Measurements from ENCODE around the gene SLC7A14.
A peak's percentile ranks its signal among the peaks of the same experiment; 100 is the strongest.

SLC7A14 gene

GRCh38 chr3:170424879-170425278, 161.0 kb downstream of the SLC7A14 start:
- no peak for TF ChIP-seq Cebpa-rat (IDR thresholded peaks at IDR 0.05)
- H3K4me3 ChIP-seq: no peak overlapping the region
- H3K27me3 ChIP-seq: peaks cover 10% of the 10 kb centered on the region
- 0 out of 2 replicates have a peak, but pooled peaks cover under 1% of the 10 kb centered on the region for H4K20me1 ChIP-seq
- H3K4me2 ChIP-seq: no peak overlapping the region
- no peak overlapping the region for H3K9ac ChIP-seq
- no peak overlapping the region for H3K27ac ChIP-seq
- H3K9me3 ChIP-seq: peaks cover 4% of the 10 kb centered on the region
- peaks cover 18% of the 10 kb centered on the region for H3K4me1 ChIP-seq
- no peaks in the 10 kb centered on the region for H3K36me3 ChIP-seq

- TF ChIP-seq Cebpa-rat (IDR thresholded peaks at IDR 0.05): no peak
- Histone ChIP-seq H3K27ac (no peak overlapping the region), H3K27me3 (peaks cover 28% of the 10 kb centered on the region), H3K4me3 (no peak overlapping the region), H3K36me3 (no peaks in the 10 kb centered on the region), H3K9me3 (peaks cover 21% of the 10 kb centered on the region), H3K9ac (no peak overlapping the region), H4K20me1 (peaks cover 17% of the 10 kb centered on the region; the same call in 1 of the 2 replicates), H3K4me1 (peaks cover 16% of the 10 kb centered on the region; the same call in 1 of the 2 replicates), H3K4me2 (no peak overlapping the region)
Measured at GRCh38 chr3:170423001-170423615, 162.8 kb downstream of the SLC7A14 start.

GRCh38 chr3:170421758-170422157, 164.1 kb downstream of the SLC7A14 start:
- Histone ChIP-seq H3K9ac (no peak overlapping the region), H3K36me3 (no peaks in the 10 kb centered on the region), H3K27ac (no peak overlapping the region), H3K4me2 (no peak overlapping the region), H3K4me3 (no peak overlapping the region), H3K27me3 (peaks cover 40% of the 10 kb centered on the region), H3K9me3 (peaks cover 21% of the 10 kb centered on the region), H3K4me1 (peaks cover 16% of the 10 kb centered on the region; the same call in 1 of the 2 replicates), H4K20me1 (peaks cover 17% of the 10 kb centered on the region; the same call in 1 of the 2 replicates)
- no peak for TF ChIP-seq Cebpa-rat (IDR thresholded peaks at IDR 0.05)

- Histone ChIP-seq H3K27me3 (peaks cover 40% of the 10 kb centered on the region), H3K27ac (no peak overlapping the region), H3K4me3 (no peak overlapping the region), H3K9ac (no peak overlapping the region), H4K20me1 (peaks cover 17% of the 10 kb centered on the region; the same call in 1 of the 2 replicates), H3K4me1 (peaks cover 16% of the 10 kb centered on the region; the same call in 1 of the 2 replicates), H3K36me3 (no peaks in the 10 kb centered on the region), H3K4me2 (no peak overlapping the region), H3K9me3 (peaks cover 21% of the 10 kb centered on the region)
- TF ChIP-seq Cebpa-rat (IDR thresholded peaks at IDR 0.05): no peak
Measured at GRCh38 chr3:170421111-170421641, 164.7 kb downstream of the SLC7A14 start.

GRCh38 chr3:170420307-170420821, 165.5 kb downstream of the SLC7A14 start:
- H3K9ac ChIP-seq: no peak overlapping the region
- H3K27ac ChIP-seq: no peak overlapping the region
- H3K4me1 ChIP-seq: peaks cover 16% of the 10 kb centered on the region; the same call in 1 of the 2 replicates
- no peak overlapping the region for H3K4me3 ChIP-seq
- H3K9me3 ChIP-seq: peaks cover 21% of the 10 kb centered on the region
- no peak overlapping the region for H3K4me2 ChIP-seq
- H3K36me3 ChIP-seq: no peaks in the 10 kb centered on the region
- H4K20me1 ChIP-seq: peaks cover 17% of the 10 kb centered on the region; the same call in 1 of the 2 replicates
- H3K27me3 ChIP-seq: peaks cover 40% of the 10 kb centered on the region
- no peak for TF ChIP-seq Cebpa-rat (IDR thresholded peaks at IDR 0.05)

GRCh38 chr3:170419557-170420087, 166.3 kb downstream of the SLC7A14 start:
- H3K9ac ChIP-seq: no peak overlapping the region
- peaks cover 40% of the 10 kb centered on the region for H3K27me3 ChIP-seq
- H3K9me3 ChIP-seq: peaks cover 21% of the 10 kb centered on the region
- no peak overlapping the region for H3K27ac ChIP-seq
- peak overlapping the region; percentile 50 for H3K4me3 ChIP-seq
- TF ChIP-seq Cebpa-rat (IDR thresholded peaks at IDR 0.05): no peak
- no peaks in the 10 kb centered on the region for H3K36me3 ChIP-seq
- peaks cover 17% of the 10 kb centered on the region; the same call in 1 of the 2 replicates for H4K20me1 ChIP-seq
- peaks cover 16% of the 10 kb centered on the region; the same call in 1 of the 2 replicates for H3K4me1 ChIP-seq
- H3K4me2 ChIP-seq: peak overlapping the region; percentile 40

- Histone ChIP-seq H3K36me3 (no peaks in the 10 kb centered on the region), H3K9me3 (peaks cover 21% of the 10 kb centered on the region), H3K4me2 (peak within 1 kb of the TSS; percentile 67), H3K27ac (no peak within 1 kb of the TSS), H3K4me3 (peak within 1 kb of the TSS; percentile 50), H4K20me1 (peaks cover 17% of the 10 kb centered on the region; the same call in 1 of the 2 replicates), H3K4me1 (peaks cover 16% of the 10 kb centered on the region; the same call in 1 of the 2 replicates), H3K27me3 (peaks cover 40% of the 10 kb centered on the region), H3K9ac (no peak within 1 kb of the TSS)
- no peak for TF ChIP-seq Cebpa-rat (IDR thresholded peaks at IDR 0.05)
Measured at GRCh38 chr3:170418422-170419398, 167.2 kb downstream of the SLC7A14 start, which contains the start of gene CLDN11. Gene CLDN11, plus strand, starts transcription at chr3:170418868. Its CDS starts 199 bp downstream, at chr3:170419067.

- Histone ChIP-seq H3K4me2 (no peak overlapping the region), H4K20me1 (peaks cover 17% of the 10 kb centered on the region; the same call in 1 of the 2 replicates), H3K9me3 (peaks cover 21% of the 10 kb centered on the region), H3K36me3 (no peaks in the 10 kb centered on the region), H3K9ac (no peak overlapping the region), H3K27me3 (peaks cover 40% of the 10 kb centered on the region), H3K4me1 (peaks cover 16% of the 10 kb centered on the region; the same call in 1 of the 2 replicates), H3K4me3 (no peak overlapping the region), H3K27ac (no peak overlapping the region)
- no peak for TF ChIP-seq Cebpa-rat (IDR thresholded peaks at IDR 0.05)
Measured at GRCh38 chr3:170417090-170417489, 168.8 kb downstream of the SLC7A14 start.

- Histone ChIP-seq H3K27ac (no peak overlapping the region), H3K4me1 (peaks cover 8% of the 10 kb centered on the region; the same call in 1 of the 2 replicates), H3K9me3 (peaks cover 11% of the 10 kb centered on the region), H3K36me3 (no peaks in the 10 kb centered on the region), H3K4me2 (no peak overlapping the region), H3K9ac (no peak overlapping the region), H3K4me3 (no peak overlapping the region), H3K27me3 (peaks cover 24% of the 10 kb centered on the region), H4K20me1 (peaks cover 10% of the 10 kb centered on the region; the same call in 1 of the 2 replicates)
- TF ChIP-seq Cebpa-rat (IDR thresholded peaks at IDR 0.05): no peak
Measured at GRCh38 chr3:170414202-170414663, 171.6 kb downstream of the SLC7A14 start.
